GM12878 (cell line): ENCODE results near the gene PRKG1. TPM values are rescaled to one million over a fixed set of nuclear protein-coding genes. Genes with fewer than 3 reads are reported as not detected.

Experiments
- ATAC-seq: fragments of 200-7000 bp; cut with Tn5 transposase; 3 replicates; pipeline ENCODE4 v1.9.1; 2020; ENCODE audit warnings: mild to moderate bottlenecking, moderate library complexity
- BruUV-seq: library from RNA; stranded (reverse); fragments of 400-500 nt; replicated peaks from 2 replicates; lab custom pipeline; 2021; lab: Mats Ljungman, UMichigan
- CTCF ChIA-PET: fragments of 300-600 bp; sonication (Branson Sonifier 250); formaldehyde crosslinking; extraction: SDS; loops from one replicate; lab custom pipeline; 2021; ENCODE audit warnings: inconsistent platforms; lab: Yijun Ruan, JAX
- POLR2A ChIA-PET: fragments of 350-600 bp; formaldehyde crosslinking; extraction: SDS; loops from one replicate; lab custom pipeline; 2021; ENCODE audit warnings: inconsistent platforms; lab: Charles Lee
- RAD21 ChIA-PET: fragments of 300-600 bp; sonication (Branson Sonifier 250); formaldehyde crosslinking; loops from one replicate; lab custom pipeline; 2023; ENCODE audit warnings: antibody characterized with exemption; ENCODE audit not compliant: unreplicated experiment; lab: Charles Lee
- SMC1A ChIA-PET: fragments of 300-600 bp; sonication (Branson Sonifier 250); formaldehyde crosslinking; loops from one replicate; lab custom pipeline; 2023; ENCODE audit not compliant: unreplicated experiment, uncharacterized antibody; lab: Charles Lee
- DNase-seq: peaks from one replicate; pipeline ENCODE4 v3.0.0-alpha.2; 2011; ENCODE audit warnings: low read depth, low spot score
- FAIRE-seq: peaks from 3 replicates; lab custom pipeline; 2011; peaks lifted over from hg19 to GRCh38; lab: Jason Lieb, UNC
- H2AFZ ChIP-seq: 2 replicates; pipeline ENCODE4 v1.6.0; 2011; ENCODE audit warnings: low read depth, low read length, control low read depth; ENCODE audit not compliant: control insufficient read depth
- H3K27ac ChIP-seq: 2 replicates; pipeline ENCODE4 v1.5.1; 2011; ENCODE audit warnings: control low read depth; ENCODE audit not compliant: control insufficient read depth, insufficient read depth
- H3K27me3 ChIP-seq, 2 experiments: replicated peaks in 1 of 2; 2 replicates each; pipeline versions ENCODE4 v1.6.0 to v1.6.1; 2011; ENCODE audit warnings: low read length in 1 of 2; ENCODE audit not compliant: control insufficient read depth in 2 of 2, insufficient read depth in 2 of 2
- H3K36me3 ChIP-seq, 2 experiments: 2 replicates each; pipeline ENCODE4 v1.5.1; 2011; ENCODE audit warnings: low read length in 1 of 2; ENCODE audit not compliant: control insufficient read depth in 2 of 2, insufficient read depth in 2 of 2
- H3K4me1 ChIP-seq: 2 replicates; pipeline ENCODE4 v1.6.1; 2011; ENCODE audit warnings: mild to moderate bottlenecking, low read length, moderate library complexity, mixed read lengths; ENCODE audit not compliant: control insufficient read depth, insufficient read depth
- H3K4me2 ChIP-seq: 2 replicates; pipeline ENCODE4 v1.6.0; 2011; ENCODE audit warnings: control low read depth; ENCODE audit not compliant: control insufficient read depth, insufficient read depth
- H3K4me3 ChIP-seq: fragments of 200-600 bp; sonication (generic); 2 replicates; pipeline ENCODE4 v1.5.1; 2016
- H3K79me2 ChIP-seq: 2 replicates; pipeline ENCODE4 v1.6.0; 2011; ENCODE audit warnings: low read length; ENCODE audit not compliant: control insufficient read depth, insufficient read depth
- H3K9ac ChIP-seq: 2 replicates; pipeline ENCODE4 v1.8.0; 2011; ENCODE audit warnings: low read length, control low read depth, mixed read lengths; ENCODE audit not compliant: control insufficient read depth, insufficient read depth
- H3K9me3 ChIP-seq: replicated peaks from 3 replicates; pipeline ENCODE4 v1.5.1; 2011; ENCODE audit warnings: mild to moderate bottlenecking, low read length; ENCODE audit not compliant: control insufficient read depth, insufficient read depth
- H4K20me1 ChIP-seq: 2 replicates; pipeline ENCODE4 v1.6.0; 2011; ENCODE audit not compliant: control insufficient read depth, insufficient read depth
- ATF2 ChIP-seq: IDR thresholded peaks from 2 replicates; pipeline ENCODE4 v1.6.1; 2012; ENCODE audit warnings: low read length, inconsistent platforms
- BCL3 ChIP-seq: IDR thresholded peaks from 2 replicates; pipeline ENCODE4 v1.6.1; 2011; ENCODE audit warnings: borderline replicate concordance, low read depth, mild to moderate bottlenecking, moderate library complexity, low read length; ENCODE audit not compliant: insufficient read depth, poor library complexity, severe bottlenecking
- HDGF ChIP-seq: fragments of 450-650 bp; IDR thresholded peaks from 2 replicates; pipeline ENCODE4 v1.6.1; 2016; ENCODE audit warnings: antibody characterized with exemption
- IRF3 ChIP-seq: fragments of 450-650 bp; IDR thresholded peaks from 2 replicates; pipeline ENCODE4 v1.6.1; 2014; ENCODE audit warnings: mild to moderate bottlenecking
- MEF2A ChIP-seq: IDR thresholded peaks from 2 replicates; pipeline ENCODE4 v1.6.1; 2011; ENCODE audit warnings: low read depth, mild to moderate bottlenecking, low read length, moderate library complexity; ENCODE audit not compliant: insufficient read depth
- NFIC ChIP-seq: IDR thresholded peaks from 2 replicates; pipeline ENCODE4 v1.6.1; 2012; ENCODE audit warnings: low read depth, mild to moderate bottlenecking, inconsistent platforms, low read length, moderate library complexity
- NKRF ChIP-seq: fragments of 450-650 bp; conservative IDR thresholded peaks from 2 replicates; pipeline ENCODE4 v1.6.1; 2017; ENCODE audit warnings: mild to moderate bottlenecking, moderate library complexity
- NR2C1 ChIP-seq: fragments of 450-650 bp; IDR thresholded peaks from 2 replicates; pipeline ENCODE4 v1.6.1; 2017; ENCODE audit warnings: antibody characterized with exemption, mild to moderate bottlenecking, moderate library complexity
- SMC3 ChIP-seq: IDR thresholded peaks from 2 replicates; pipeline ENCODE4 v1.6.1; 2011; ENCODE audit warnings: low read length, improper control_type of control experiment, borderline replicate concordance
- USF2 ChIP-seq: IDR thresholded peaks from 2 replicates; pipeline ENCODE4 v1.6.1; 2011; ENCODE audit warnings: low read depth, low read length, improper control_type of control experiment, borderline replicate concordance
- WGBS: methylation state at CpG from one replicate; pipeline ENCODE4 v1.1.6; 2016; ENCODE audit warnings: low lambda C conversion rate; ENCODE audit not compliant: insufficient replicate concordance, insufficient coverage; ENCODE audit errors: missing lambda C conversion rate; 5-methylcytosine and 5-hydroxymethylcytosine counted together
- in situ Hi-C: fragments of 300-500 bp; cut with MboI; formaldehyde crosslinking; loops from 9 replicates; pipeline ENCODE4 v1.14.3; 2018; ENCODE audit warnings: mixed read lengths
- intact Hi-C: fragments of 100-400 bp; cut with micrococcal nuclease; formaldehyde crosslinking; loops from one replicate; pipeline ENCODE4 v1.14.2; 2022; ENCODE audit not compliant: unreplicated experiment
- polyA plus RNA-seq, 11 experiments: library from polyadenylated mRNA; depleted of rRNA in 4 of 11; unstranded in 6 of 11; stranded (reverse) in 5 of 11; fragments of >200 nt; fragmentation: Nextera tagmentation in 4 of 11; fragmentation: Illumina TruSeq in 1 of 11; extraction: Ambion mirVana in 4 of 11; extraction: Trizol in 1 of 11; gene quantifications; 1 replicate in 1 of 11; 2 replicates in 10 of 11; pipeline versions ENCODE4 v1.2.1 to v1.2.3, GENCODE V29; 2011 to 2016; ENCODE audit warnings: inconsistent platforms in 2 of 11, missing spikeins in 2 of 11, low read depth in 1 of 11
- total RNA-seq, 4 experiments: library from RNA; depleted of rRNA in 3 of 4; stranded (reverse); fragments of >200 nt in 3 of 4; fragmentation: Illumina TruSeq in 1 of 4; extraction: Trizol in 1 of 4; gene quantifications; 2 replicates each; pipeline versions ENCODE4 v1.2.1 to v1.2.3, GENCODE V29; 2013 to 2021
- TF ChIP-seq, protein P1 (sequence below): fragments of 150-350 bp; IDR thresholded peaks from 2 replicates; pipeline ENCODE4 v1.6.1; 2014; ENCODE audit warnings: mild to moderate bottlenecking, low read depth, low read length
- TF ChIP-seq, protein P2 (sequence below): fragments of 150-350 bp; IDR thresholded peaks from 2 replicates; pipeline ENCODE4 v1.6.1; 2016; ENCODE audit warnings: low read depth, low read length

Gene PRKG1
- total and polyA plus RNA-seq, 10 of the 15 experiments (the other 5 are each of a cell fraction or from before 2014, with no cell fraction given) = 0.04 to 0.05 TPM; not detected in 8

DNA sequence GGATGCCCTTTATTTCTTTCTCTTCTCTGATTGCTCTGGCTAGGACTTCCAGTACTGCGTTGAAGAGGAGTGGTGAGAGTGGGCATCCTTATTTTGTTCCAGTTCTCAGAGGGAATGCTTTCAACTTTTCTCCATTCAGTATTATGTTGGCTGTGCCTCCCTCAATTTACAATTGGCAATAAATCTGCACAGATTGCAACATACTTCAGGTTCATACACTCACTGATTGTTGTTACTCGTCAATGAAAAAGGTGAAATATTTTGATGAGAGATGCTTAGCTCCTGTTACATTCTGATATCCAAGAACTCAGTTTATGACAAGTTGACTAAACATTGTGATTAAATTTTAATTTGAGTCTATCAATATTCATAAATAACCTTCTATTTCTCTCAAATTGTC is 1201.9 kb downstream of the PRKG1 start:
- Histone ChIP-seq H3K79me2 (no peaks in the 10 kb centered on the region), H3K27me3 (no peaks in the 10 kb centered on the region), H4K20me1 (no peaks in the 10 kb centered on the region), H3K4me3 (no peak overlapping the region), H2AFZ (no peak overlapping the region), H3K4me2 (no peak overlapping the region), H3K9ac (no peak overlapping the region), H3K9me3 (no peaks in the 10 kb centered on the region), H3K27ac (no peak overlapping the region), H3K36me3 (no peaks in the 10 kb centered on the region), H3K4me1 (no peaks in the 10 kb centered on the region)
- DNase-seq (no peak), ATAC-seq (no peak), FAIRE-seq (no peak)
- ChIA-PET RAD21 (no interaction called here), POLR2A (no interaction called here), SMC1A (no interaction called here), CTCF (no interaction called here)
- intact Hi-C loops = no loop called here
- 0% methylated on average over 2 of the region's 2 CpGs for WGBS
- in situ Hi-C loops = no loop called here
- BruUV-seq = no TSS peak
- TF ChIP-seq NFIC (no peak), NKRF (no peak), IRF3 (no peak), ATF2 (no peak), MEF2A (no peak), SMC3 (no peak), HDGF (no peak), USF2 (no peak), NR2C1 (no peak), BCL3 (no peak)
- TF ChIP-seq, protein P1, sequence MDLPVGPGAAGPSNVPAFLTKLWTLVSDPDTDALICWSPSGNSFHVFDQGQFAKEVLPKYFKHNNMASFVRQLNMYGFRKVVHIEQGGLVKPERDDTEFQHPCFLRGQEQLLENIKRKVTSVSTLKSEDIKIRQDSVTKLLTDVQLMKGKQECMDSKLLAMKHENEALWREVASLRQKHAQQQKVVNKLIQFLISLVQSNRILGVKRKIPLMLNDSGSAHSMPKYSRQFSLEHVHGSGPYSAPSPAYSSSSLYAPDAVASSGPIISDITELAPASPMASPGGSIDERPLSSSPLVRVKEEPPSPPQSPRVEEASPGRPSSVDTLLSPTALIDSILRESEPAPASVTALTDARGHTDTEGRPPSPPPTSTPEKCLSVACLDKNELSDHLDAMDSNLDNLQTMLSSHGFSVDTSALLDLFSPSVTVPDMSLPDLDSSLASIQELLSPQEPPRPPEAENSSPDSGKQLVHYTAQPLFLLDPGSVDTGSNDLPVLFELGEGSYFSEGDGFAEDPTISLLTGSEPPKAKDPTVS = no peak
- TF ChIP-seq, protein P2, sequence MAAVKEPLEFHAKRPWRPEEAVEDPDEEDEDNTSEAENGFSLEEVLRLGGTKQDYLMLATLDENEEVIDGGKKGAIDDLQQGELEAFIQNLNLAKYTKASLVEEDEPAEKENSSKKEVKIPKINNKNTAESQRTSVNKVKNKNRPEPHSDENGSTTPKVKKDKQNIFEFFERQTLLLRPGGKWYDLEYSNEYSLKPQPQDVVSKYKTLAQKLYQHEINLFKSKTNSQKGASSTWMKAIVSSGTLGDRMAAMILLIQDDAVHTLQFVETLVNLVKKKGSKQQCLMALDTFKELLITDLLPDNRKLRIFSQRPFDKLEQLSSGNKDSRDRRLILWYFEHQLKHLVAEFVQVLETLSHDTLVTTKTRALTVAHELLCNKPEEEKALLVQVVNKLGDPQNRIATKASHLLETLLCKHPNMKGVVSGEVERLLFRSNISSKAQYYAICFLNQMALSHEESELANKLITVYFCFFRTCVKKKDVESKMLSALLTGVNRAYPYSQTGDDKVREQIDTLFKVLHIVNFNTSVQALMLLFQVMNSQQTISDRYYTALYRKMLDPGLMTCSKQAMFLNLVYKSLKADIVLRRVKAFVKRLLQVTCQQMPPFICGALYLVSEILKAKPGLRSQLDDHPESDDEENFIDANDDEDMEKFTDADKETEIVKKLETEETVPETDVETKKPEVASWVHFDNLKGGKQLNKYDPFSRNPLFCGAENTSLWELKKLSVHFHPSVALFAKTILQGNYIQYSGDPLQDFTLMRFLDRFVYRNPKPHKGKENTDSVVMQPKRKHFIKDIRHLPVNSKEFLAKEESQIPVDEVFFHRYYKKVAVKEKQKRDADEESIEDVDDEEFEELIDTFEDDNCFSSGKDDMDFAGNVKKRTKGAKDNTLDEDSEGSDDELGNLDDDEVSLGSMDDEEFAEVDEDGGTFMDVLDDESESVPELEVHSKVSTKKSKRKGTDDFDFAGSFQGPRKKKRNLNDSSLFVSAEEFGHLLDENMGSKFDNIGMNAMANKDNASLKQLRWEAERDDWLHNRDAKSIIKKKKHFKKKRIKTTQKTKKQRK = no peak
